IMR-90 (cell line): ENCODE data around the gene TAL2.

Experiments used
- CEBPB ChIP-seq: IDR thresholded peaks from 2 replicates; pipeline ENCODE4 v1.6.1; 2012; ENCODE audit warnings: low read depth, low read length, improper control_type of control experiment
- FOS ChIP-seq: fragments of 150-350 bp; IDR thresholded peaks from 2 replicates; pipeline ENCODE4 v1.6.1; 2016; ENCODE audit warnings: low read depth, low read length
- MAFK ChIP-seq: IDR thresholded peaks from 2 replicates; pipeline ENCODE4 v1.6.1; 2012; ENCODE audit warnings: low read depth, low read length, improper control_type of control experiment
- POLR2A ChIP-seq: IDR thresholded peaks from 2 replicates; pipeline ENCODE4 v1.6.1; 2012; ENCODE audit warnings: mild to moderate bottlenecking, low read depth, low read length
- RAD21 ChIP-seq: IDR thresholded peaks from 2 replicates; pipeline ENCODE4 v1.6.1; 2012; ENCODE audit warnings: low read length, improper control_type of control experiment
- RFX5 ChIP-seq: IDR thresholded peaks from 2 replicates; pipeline ENCODE4 v1.8.0; 2012; ENCODE audit warnings: low read depth, mild to moderate bottlenecking, low read length, moderate library complexity
- SMC3 ChIP-seq: fragments of 150-350 bp; IDR thresholded peaks from 2 replicates; pipeline ENCODE4 v1.6.1; 2016; ENCODE audit warnings: low read depth, mild to moderate bottlenecking, antibody characterized with exemption, low read length, moderate library complexity
- TF ChIP-seq, protein P1 (sequence below): fragments of 150-350 bp; IDR thresholded peaks from 2 replicates; pipeline ENCODE4 v1.6.1; 2016; ENCODE audit warnings: low read depth, mild to moderate bottlenecking, low read length, moderate library complexity, borderline replicate concordance
- TF ChIP-seq, protein P2 (sequence below): conservative IDR thresholded peaks from 2 replicates; pipeline ENCODE4 v1.5.1; 2012; ENCODE audit warnings: mild to moderate bottlenecking, low read depth, low read length, improper control_type of control experiment
- TF ChIP-seq, protein P3 (sequence below): fragments of 150-350 bp; IDR thresholded peaks from 2 replicates; pipeline ENCODE4 v1.6.1; 2017; ENCODE audit warnings: mild to moderate bottlenecking, antibody characterized with exemption, low read length, low read depth

DNA sequence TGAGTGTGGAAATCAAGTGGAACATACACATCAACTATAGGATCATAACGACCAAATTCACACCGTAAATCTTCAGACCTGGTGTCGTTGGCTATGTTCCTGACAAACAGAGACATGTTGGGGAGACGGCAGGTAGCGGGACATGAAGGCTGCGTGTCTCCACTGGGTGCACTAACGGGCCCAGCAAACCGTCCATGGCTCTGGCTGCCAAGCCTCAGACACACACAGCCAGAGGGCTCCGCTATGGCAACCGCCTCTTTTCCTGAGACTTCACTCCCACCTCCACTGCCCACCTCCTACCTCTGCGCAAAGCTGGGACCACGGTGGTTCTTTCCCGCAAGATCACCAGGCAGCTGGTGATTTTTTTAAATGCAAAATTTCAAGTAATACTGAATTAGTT is 48.4 kb downstream of the TAL2 start:
- TF ChIP-seq, protein P1, sequence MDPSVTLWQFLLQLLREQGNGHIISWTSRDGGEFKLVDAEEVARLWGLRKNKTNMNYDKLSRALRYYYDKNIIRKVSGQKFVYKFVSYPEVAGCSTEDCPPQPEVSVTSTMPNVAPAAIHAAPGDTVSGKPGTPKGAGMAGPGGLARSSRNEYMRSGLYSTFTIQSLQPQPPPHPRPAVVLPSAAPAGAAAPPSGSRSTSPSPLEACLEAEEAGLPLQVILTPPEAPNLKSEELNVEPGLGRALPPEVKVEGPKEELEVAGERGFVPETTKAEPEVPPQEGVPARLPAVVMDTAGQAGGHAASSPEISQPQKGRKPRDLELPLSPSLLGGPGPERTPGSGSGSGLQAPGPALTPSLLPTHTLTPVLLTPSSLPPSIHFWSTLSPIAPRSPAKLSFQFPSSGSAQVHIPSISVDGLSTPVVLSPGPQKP: no peak
- TF ChIP-seq FOS (no peak), RAD21 (no peak), SMC3 (no peak), POLR2A (no peak), CEBPB (no peak), MAFK (no peak), RFX5 (no peak)
- TF ChIP-seq, protein P2, sequence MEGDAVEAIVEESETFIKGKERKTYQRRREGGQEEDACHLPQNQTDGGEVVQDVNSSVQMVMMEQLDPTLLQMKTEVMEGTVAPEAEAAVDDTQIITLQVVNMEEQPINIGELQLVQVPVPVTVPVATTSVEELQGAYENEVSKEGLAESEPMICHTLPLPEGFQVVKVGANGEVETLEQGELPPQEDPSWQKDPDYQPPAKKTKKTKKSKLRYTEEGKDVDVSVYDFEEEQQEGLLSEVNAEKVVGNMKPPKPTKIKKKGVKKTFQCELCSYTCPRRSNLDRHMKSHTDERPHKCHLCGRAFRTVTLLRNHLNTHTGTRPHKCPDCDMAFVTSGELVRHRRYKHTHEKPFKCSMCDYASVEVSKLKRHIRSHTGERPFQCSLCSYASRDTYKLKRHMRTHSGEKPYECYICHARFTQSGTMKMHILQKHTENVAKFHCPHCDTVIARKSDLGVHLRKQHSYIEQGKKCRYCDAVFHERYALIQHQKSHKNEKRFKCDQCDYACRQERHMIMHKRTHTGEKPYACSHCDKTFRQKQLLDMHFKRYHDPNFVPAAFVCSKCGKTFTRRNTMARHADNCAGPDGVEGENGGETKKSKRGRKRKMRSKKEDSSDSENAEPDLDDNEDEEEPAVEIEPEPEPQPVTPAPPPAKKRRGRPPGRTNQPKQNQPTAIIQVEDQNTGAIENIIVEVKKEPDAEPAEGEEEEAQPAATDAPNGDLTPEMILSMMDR: no peak
- TF ChIP-seq, protein P3, sequence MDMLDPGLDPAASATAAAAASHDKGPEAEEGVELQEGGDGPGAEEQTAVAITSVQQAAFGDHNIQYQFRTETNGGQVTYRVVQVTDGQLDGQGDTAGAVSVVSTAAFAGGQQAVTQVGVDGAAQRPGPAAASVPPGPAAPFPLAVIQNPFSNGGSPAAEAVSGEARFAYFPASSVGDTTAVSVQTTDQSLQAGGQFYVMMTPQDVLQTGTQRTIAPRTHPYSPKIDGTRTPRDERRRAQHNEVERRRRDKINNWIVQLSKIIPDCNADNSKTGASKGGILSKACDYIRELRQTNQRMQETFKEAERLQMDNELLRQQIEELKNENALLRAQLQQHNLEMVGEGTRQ: no peak
